NCI-H1092 treated with DMSO at 0.1 percent for 48 hours (cell line): ENCODE data around the gene CLN3.
A peak's percentile ranks its signal among the peaks of the same experiment; 100 is the strongest.
"Not testable (repeated sequence)": the region's sequence is repeated elsewhere in the genome, so short reads cannot be mapped to it uniquely, and the experiment has no call there.

Experiments
- DNase-seq: peaks from one replicate; lab custom pipeline; 2025; lab: John Stamatoyannopoulos, UW

The CLN3 gene

GRCh38 chr16:28513484-28514181 lies 21.8 kb upstream of the CLN3 start:
- no peak for DNase-seq

GRCh38 chr16:28511801-28512789 lies 20.2 kb upstream of the CLN3 start:
- DNase-seq = no peak

GRCh38 chr16:28511031-28511430 lies 19.2 kb upstream of the CLN3 start:
- no peak for DNase-seq

- DNase-seq = no peak
Measured at GRCh38 chr16:28505489-28506137, 13.7 kb upstream of the CLN3 start.

- peak; percentile 22 for DNase-seq
Measured at GRCh38 chr16:28504707-28505404, 13.0 kb upstream of the CLN3 start.

GRCh38 chr16:28503470-28504259 lies 11.8 kb upstream of the CLN3 start:
- DNase-seq = no peak

GRCh38 chr16:28502290-28502689 lies 10.4 kb upstream of the CLN3 start:
- no peak for DNase-seq

GRCh38 chr16:28501258-28502232 lies 9.7 kb upstream of the CLN3 start:
- no peak for DNase-seq

GRCh38 chr16:28500476-28501180 lies 8.8 kb upstream of the CLN3 start:
- not testable (repeated sequence) for DNase-seq

GRCh38 chr16:28499854-28500253 lies 8.0 kb upstream of the CLN3 start:
- DNase-seq = no peak

- no peak for DNase-seq
Measured at GRCh38 chr16:28498666-28499381, 7.0 kb upstream of the CLN3 start.

- DNase-seq = no peak
Measured at GRCh38 chr16:28497861-28498599, 6.2 kb upstream of the CLN3 start.

GRCh38 chr16:28497386-28497785 lies 5.5 kb upstream of the CLN3 start:
- no peak for DNase-seq

GRCh38 chr16:28496844-28497243 lies 5.0 kb upstream of the CLN3 start:
- DNase-seq = no peak

- DNase-seq = no peak
Measured at GRCh38 chr16:28495795-28496749, 4.2 kb upstream of the CLN3 start.

- no peak for DNase-seq
Measured at GRCh38 chr16:28495098-28495793, 3.4 kb upstream of the CLN3 start.
